K562 (cell line): ENCODE results near the gene COCH. TPM values are rescaled to one million over a fixed set of nuclear protein-coding genes. Genes with fewer than 3 reads are reported as not detected.

Source experiments
- ATAC-seq: fragments of 200-7000 bp; cut with Tn5 transposase; 3 replicates; pipeline ENCODE4 v1.9.1; 2020; ENCODE audit warnings: moderate library complexity
- BruUV-seq: library from RNA; stranded (reverse); fragments of 400-500 nt; replicated peaks from 2 replicates; lab custom pipeline; 2021; lab: Mats Ljungman, UMichigan
- CTCF ChIA-PET: fragments of 300-600 bp; formaldehyde crosslinking; extraction: SDS; loops from one replicate; lab custom pipeline; 2021; ENCODE audit warnings: low intra/inter-chr PET ratio; lab: Yijun Ruan, JAX
- POLR2A ChIA-PET: fragments of 300-600, 350-650 bp; sonication (Branson Sonifier 250); formaldehyde crosslinking; extraction: SDS; loops from one replicate; lab custom pipeline; 2021; ENCODE audit warnings: antibody characterized with exemption, inconsistent platforms; lab: Yijun Ruan, JAX
- DNase-seq, 4 experiments: peaks; one replicate each; pipeline versions ENCODE4 v3.0.0 to v3.0.0-alpha.2; 2011 to 2018; ENCODE audit warnings: low spot score in 3 of 4, mixed read lengths in 3 of 4; ENCODE audit errors: extremely low read depth in 1 of 4
- FAIRE-seq: peaks from 2 replicates; lab custom pipeline; 2011; peaks lifted over from hg19 to GRCh38; lab: Jason Lieb, UNC
- H2AFZ ChIP-seq: 2 replicates; pipeline ENCODE4 v1.6.0; 2011; ENCODE audit warnings: low read depth, low read length, control low read depth, inconsistent platforms
- H3K27ac ChIP-seq: fragments of 200-600 bp; 3 replicates; pipeline ENCODE4 v1.8.0; 2011; ENCODE audit warnings: low read depth, mild to moderate bottlenecking, control low read depth, inconsistent platforms, low read length, moderate library complexity, mixed read lengths; ENCODE audit errors: extremely low read depth
- H3K27me3 ChIP-seq, 2 experiments: fragments of 300-600 bp in 1 of 2; 2 replicates in 1 of 2; 3 replicates in 1 of 2; pipeline versions ENCODE4 v1.6.0 to v1.8.0; 2011; ENCODE audit warnings: inconsistent platforms in 2 of 2, low read length in 2 of 2, mild to moderate bottlenecking in 1 of 2, mixed read lengths in 1 of 2, moderate library complexity in 1 of 2; ENCODE audit not compliant: control insufficient read depth in 2 of 2, insufficient read depth in 2 of 2
- H3K36me3 ChIP-seq: fragments of 300-600 bp; 3 replicates; pipeline ENCODE4 v1.8.0; 2011; ENCODE audit warnings: mild to moderate bottlenecking, low read length, inconsistent platforms; ENCODE audit not compliant: control insufficient read depth, insufficient read depth
- H3K4me1 ChIP-seq, 2 experiments: fragments of 200-600 bp in 1 of 2; replicated peaks in 1 of 2; 2 replicates in 1 of 2; 3 replicates in 1 of 2; pipeline versions ENCODE4 v1.5.1 to v1.8.0; 2011; ENCODE audit warnings: inconsistent platforms in 2 of 2, low read length in 2 of 2, mild to moderate bottlenecking in 1 of 2, mixed read lengths in 1 of 2, moderate library complexity in 1 of 2; ENCODE audit not compliant: control insufficient read depth in 2 of 2, insufficient read depth in 2 of 2
- H3K4me2 ChIP-seq: 2 replicates; pipeline ENCODE4 v1.6.1; 2011; ENCODE audit warnings: low read length, control low read depth, inconsistent platforms, mixed read lengths; ENCODE audit not compliant: insufficient read depth
- H3K4me3 ChIP-seq: fragments of 200-600 bp; sonication (generic), shearing (Covaris generic); 2 replicates; pipeline ENCODE4 v1.5.1; 2016; ENCODE audit warnings: control low read depth, inconsistent platforms
- H3K79me2 ChIP-seq: fragments of 200-600 bp; 3 replicates; pipeline ENCODE4 v1.8.0; 2011; ENCODE audit warnings: low read length, inconsistent platforms; ENCODE audit not compliant: control insufficient read depth, insufficient read depth
- H3K9ac ChIP-seq, 2 experiments: 2 replicates each; pipeline versions ENCODE4 v1.6.0 to v1.6.1; 2011; ENCODE audit warnings: low read depth in 2 of 2, low read length in 2 of 2, control low read depth in 1 of 2, inconsistent platforms in 1 of 2, mild to moderate bottlenecking in 1 of 2, mixed read lengths in 1 of 2; ENCODE audit not compliant: insufficient read depth in 1 of 2
- H3K9me1 ChIP-seq: one replicate; pipeline ENCODE4 v1.6.0; 2011; ENCODE audit warnings: inconsistent platforms, mild to moderate bottlenecking, low read length, moderate library complexity; ENCODE audit not compliant: control insufficient read depth, insufficient read depth
- H3K9me3 ChIP-seq: replicated peaks from 2 replicates; pipeline ENCODE4 v1.5.1; 2011; ENCODE audit warnings: low read depth, low read length, inconsistent platforms; ENCODE audit not compliant: control insufficient read depth, insufficient read depth
- H4K20me1 ChIP-seq: replicated peaks from 2 replicates; pipeline ENCODE4 v1.6.1; 2011; ENCODE audit warnings: low read length, inconsistent platforms, mixed read lengths; ENCODE audit not compliant: control insufficient read depth, insufficient read depth
- DACH1 ChIP-seq: fragments of 450-650 bp; IDR thresholded peaks from 2 replicates; pipeline ENCODE4 v1.6.1; 2018; ENCODE audit not compliant: partially characterized antibody
- HOXB6 ChIP-seq: fragments of 250-450 bp; sonication (Bioruptor Pico); IDR thresholded peaks from 2 replicates; pipeline ENCODE4 v1.5.1; 2022; ENCODE audit warnings: mild to moderate bottlenecking, borderline replicate concordance
- MAFK ChIP-seq: IDR thresholded peaks from 2 replicates; pipeline ENCODE4 v1.6.1; 2011; ENCODE audit warnings: low read length, improper control_type of control experiment
- ZBTB17 ChIP-seq: fragments of 450-650 bp; formaldehyde crosslinking; IDR thresholded peaks from 2 replicates; pipeline ENCODE4 v1.4.0; 2020; ENCODE audit warnings: mild to moderate bottlenecking
- ZNF184 ChIP-seq: sonication (generic); formaldehyde crosslinking; IDR thresholded peaks from 2 replicates; pipeline ENCODE4 v1.5.0; 2020; ENCODE audit warnings: missing genetic modification reagents
- ZNF778 ChIP-seq: fragments of 450-650 bp; formaldehyde crosslinking; IDR thresholded peaks from 2 replicates; pipeline ENCODE4 v1.4.0; 2020; ENCODE audit warnings: mild to moderate bottlenecking, moderate library complexity
- WGBS: fragments of 100-300 bp; shearing (Covaris generic); methylation state at CpG from one replicate; pipeline ENCODE4 v1.1.6; 2016; ENCODE audit warnings: low coverage, mixed read lengths; ENCODE audit not compliant: insufficient coverage; ENCODE audit errors: missing lambda C conversion rate; 5-methylcytosine and 5-hydroxymethylcytosine counted together
- in situ Hi-C: fragments of 300-500 bp; cut with MboI; formaldehyde crosslinking; loops from 4 replicates; pipeline ENCODE4 v1.15.0; 2018; ENCODE audit warnings: inconsistent platforms, mixed read lengths
- intact Hi-C: fragments of 100-400 bp; cut with micrococcal nuclease; formaldehyde crosslinking; loops from 2 replicates; pipeline ENCODE4 v1.14.2; 2022
- polyA plus RNA-seq, 8 experiments: library from polyadenylated mRNA; depleted of rRNA in 4 of 8; stranded (reverse) in 5 of 8; unstranded in 3 of 8; fragments of >200 nt; fragmentation: Nextera tagmentation in 2 of 8; fragmentation: Illumina TruSeq in 1 of 8; extraction: Ambion mirVana in 2 of 8; extraction: Trizol in 1 of 8; gene quantifications; 2 replicates each; pipeline versions ENCODE4 v1.2.1 to v1.2.3, GENCODE V29; 2011 to 2014; ENCODE audit warnings: inconsistent platforms in 1 of 8, missing spikeins in 1 of 8
- total RNA-seq, 7 experiments: library from RNA; depleted of rRNA in 6 of 7; stranded (reverse); fragments of >200 nt in 6 of 7; fragmentation: Illumina TruSeq in 2 of 7; extraction: Trizol in 2 of 7; gene quantifications; 2 replicates each; pipeline versions ENCODE4 v1.2.1 to v1.2.3, GENCODE V29; 2011 to 2021; ENCODE audit warnings: low replicate concordance in 1 of 7
- TF ChIP-seq, protein P1 (sequence below): fragments of 250-450 bp; sonication (Bioruptor Pico); IDR thresholded peaks from 2 replicates; pipeline ENCODE4 v1.8.0; 2021; ENCODE audit warnings: borderline replicate concordance, mild to moderate bottlenecking, moderate library complexity; ENCODE audit not compliant: poor library complexity, severe bottlenecking
- TF ChIP-seq, protein P2 (sequence below): fragments of 450-650 bp; IDR thresholded peaks from 2 replicates; pipeline ENCODE4 v1.6.1; 2016; ENCODE audit warnings: antibody characterized with exemption
- TF ChIP-seq, protein P3 (sequence below): fragments of 450-650 bp; formaldehyde crosslinking; IDR thresholded peaks from 2 replicates; pipeline ENCODE4 v1.4.0; 2022; ENCODE audit warnings: missing genetic modification characterization
- TF ChIP-seq, protein P4 (sequence below): fragments of 450-650 bp; IDR thresholded peaks from 2 replicates; pipeline ENCODE4 v1.6.1; 2016; ENCODE audit warnings: low read depth

The COCH gene
- total and polyA plus RNA-seq, 9 of the 15 experiments (the other 6 are each of a cell fraction or from before 2014, with no cell fraction given): 27.0 to 141 (median 69.3) TPM

DNA sequence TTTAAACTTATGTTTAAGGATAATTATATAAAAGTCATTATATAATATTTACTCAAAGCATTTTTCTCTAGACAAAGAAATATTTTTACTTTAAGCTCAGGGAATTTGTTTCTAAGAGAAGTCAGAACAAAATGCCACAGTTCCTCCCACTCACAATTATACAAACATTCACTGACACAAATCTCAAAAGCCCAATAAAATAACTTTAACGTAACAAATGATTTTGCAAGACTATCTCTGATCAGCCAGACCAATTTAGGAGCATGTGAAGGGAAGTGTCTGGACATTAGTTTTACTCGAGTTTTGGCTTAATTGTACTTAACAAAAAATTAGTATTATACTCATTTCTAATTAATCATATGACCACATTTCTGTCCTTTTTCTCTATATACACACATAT, 41.2 kb downstream of the COCH start:
- Histone ChIP-seq H3K9me1 (no peaks in the 10 kb centered on the region), H3K9ac (no peak overlapping the region), H3K4me3 (no peak overlapping the region), H3K4me1 (no peaks in the 10 kb centered on the region), H3K36me3 (peaks cover 31% of the 10 kb centered on the region), H3K27me3 (no peaks in the 10 kb centered on the region), H3K9me3 (no peaks in the 10 kb centered on the region), H2AFZ (no peak overlapping the region), H4K20me1 (no peaks in the 10 kb centered on the region), H3K27ac (no peak overlapping the region), H3K4me2 (no peak overlapping the region), H3K79me2 (peaks cover 11% of the 10 kb centered on the region)
- intact Hi-C loops (no loop called here), in situ Hi-C loops (no loop called here)
- BruUV-seq: no TSS peak
- ChIA-PET POLR2A (interaction anchor here (0.5 kb wide), 1 partner anchor 371 kb away, joined by 3 read pairs; no protein-coding TSS in a partner anchor), CTCF (no interaction called here)
- FAIRE-seq (no peak), ATAC-seq (no peak), DNase-seq (no peak)
- WGBS: 63% methylated on average over 2 of the region's 2 CpGs
- TF ChIP-seq, protein P1, sequence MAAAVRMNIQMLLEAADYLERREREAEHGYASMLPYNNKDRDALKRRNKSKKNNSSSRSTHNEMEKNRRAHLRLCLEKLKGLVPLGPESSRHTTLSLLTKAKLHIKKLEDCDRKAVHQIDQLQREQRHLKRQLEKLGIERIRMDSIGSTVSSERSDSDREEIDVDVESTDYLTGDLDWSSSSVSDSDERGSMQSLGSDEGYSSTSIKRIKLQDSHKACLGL (CRISPR knock-in tag): no peak
- no peak for TF ChIP-seq ZNF184
- TF ChIP-seq MAFK: no peak
- TF ChIP-seq HOXB6 (CRISPR knock-in tag): no peak
- TF ChIP-seq, protein P2, sequence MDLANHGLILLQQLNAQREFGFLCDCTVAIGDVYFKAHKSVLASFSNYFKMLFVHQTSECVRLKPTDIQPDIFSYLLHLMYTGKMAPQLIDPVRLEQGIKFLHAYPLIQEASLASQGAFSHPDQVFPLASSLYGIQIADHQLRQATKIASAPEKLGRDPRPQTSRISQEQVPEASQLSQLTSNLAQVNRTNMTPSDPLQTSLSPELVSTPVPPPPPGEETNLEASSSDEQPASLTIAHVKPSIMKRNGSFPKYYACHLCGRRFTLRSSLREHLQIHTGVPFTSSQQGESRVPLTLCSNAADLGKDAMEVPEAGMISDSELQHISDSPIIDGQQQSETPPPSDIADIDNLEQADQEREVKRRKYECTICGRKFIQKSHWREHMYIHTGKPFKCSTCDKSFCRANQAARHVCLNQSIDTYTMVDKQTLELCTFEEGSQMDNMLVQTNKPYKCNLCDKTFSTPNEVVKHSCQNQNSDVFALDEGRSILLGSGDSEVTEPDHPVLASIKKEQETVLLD: no peak
- TF ChIP-seq, protein P3, sequence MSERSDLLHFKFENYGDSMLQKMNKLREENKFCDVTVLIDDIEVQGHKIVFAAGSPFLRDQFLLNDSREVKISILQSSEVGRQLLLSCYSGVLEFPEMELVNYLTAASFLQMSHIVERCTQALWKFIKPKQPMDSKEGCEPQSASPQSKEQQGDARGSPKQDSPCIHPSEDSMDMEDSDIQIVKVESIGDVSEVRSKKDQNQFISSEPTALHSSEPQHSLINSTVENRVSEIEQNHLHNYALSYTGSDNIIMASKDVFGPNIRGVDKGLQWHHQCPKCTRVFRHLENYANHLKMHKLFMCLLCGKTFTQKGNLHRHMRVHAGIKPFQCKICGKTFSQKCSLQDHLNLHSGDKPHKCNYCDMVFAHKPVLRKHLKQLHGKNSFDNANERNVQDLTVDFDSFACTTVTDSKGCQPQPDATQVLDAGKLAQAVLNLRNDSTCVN (CRISPR knock-in tag): no peak
- TF ChIP-seq, protein P4, sequence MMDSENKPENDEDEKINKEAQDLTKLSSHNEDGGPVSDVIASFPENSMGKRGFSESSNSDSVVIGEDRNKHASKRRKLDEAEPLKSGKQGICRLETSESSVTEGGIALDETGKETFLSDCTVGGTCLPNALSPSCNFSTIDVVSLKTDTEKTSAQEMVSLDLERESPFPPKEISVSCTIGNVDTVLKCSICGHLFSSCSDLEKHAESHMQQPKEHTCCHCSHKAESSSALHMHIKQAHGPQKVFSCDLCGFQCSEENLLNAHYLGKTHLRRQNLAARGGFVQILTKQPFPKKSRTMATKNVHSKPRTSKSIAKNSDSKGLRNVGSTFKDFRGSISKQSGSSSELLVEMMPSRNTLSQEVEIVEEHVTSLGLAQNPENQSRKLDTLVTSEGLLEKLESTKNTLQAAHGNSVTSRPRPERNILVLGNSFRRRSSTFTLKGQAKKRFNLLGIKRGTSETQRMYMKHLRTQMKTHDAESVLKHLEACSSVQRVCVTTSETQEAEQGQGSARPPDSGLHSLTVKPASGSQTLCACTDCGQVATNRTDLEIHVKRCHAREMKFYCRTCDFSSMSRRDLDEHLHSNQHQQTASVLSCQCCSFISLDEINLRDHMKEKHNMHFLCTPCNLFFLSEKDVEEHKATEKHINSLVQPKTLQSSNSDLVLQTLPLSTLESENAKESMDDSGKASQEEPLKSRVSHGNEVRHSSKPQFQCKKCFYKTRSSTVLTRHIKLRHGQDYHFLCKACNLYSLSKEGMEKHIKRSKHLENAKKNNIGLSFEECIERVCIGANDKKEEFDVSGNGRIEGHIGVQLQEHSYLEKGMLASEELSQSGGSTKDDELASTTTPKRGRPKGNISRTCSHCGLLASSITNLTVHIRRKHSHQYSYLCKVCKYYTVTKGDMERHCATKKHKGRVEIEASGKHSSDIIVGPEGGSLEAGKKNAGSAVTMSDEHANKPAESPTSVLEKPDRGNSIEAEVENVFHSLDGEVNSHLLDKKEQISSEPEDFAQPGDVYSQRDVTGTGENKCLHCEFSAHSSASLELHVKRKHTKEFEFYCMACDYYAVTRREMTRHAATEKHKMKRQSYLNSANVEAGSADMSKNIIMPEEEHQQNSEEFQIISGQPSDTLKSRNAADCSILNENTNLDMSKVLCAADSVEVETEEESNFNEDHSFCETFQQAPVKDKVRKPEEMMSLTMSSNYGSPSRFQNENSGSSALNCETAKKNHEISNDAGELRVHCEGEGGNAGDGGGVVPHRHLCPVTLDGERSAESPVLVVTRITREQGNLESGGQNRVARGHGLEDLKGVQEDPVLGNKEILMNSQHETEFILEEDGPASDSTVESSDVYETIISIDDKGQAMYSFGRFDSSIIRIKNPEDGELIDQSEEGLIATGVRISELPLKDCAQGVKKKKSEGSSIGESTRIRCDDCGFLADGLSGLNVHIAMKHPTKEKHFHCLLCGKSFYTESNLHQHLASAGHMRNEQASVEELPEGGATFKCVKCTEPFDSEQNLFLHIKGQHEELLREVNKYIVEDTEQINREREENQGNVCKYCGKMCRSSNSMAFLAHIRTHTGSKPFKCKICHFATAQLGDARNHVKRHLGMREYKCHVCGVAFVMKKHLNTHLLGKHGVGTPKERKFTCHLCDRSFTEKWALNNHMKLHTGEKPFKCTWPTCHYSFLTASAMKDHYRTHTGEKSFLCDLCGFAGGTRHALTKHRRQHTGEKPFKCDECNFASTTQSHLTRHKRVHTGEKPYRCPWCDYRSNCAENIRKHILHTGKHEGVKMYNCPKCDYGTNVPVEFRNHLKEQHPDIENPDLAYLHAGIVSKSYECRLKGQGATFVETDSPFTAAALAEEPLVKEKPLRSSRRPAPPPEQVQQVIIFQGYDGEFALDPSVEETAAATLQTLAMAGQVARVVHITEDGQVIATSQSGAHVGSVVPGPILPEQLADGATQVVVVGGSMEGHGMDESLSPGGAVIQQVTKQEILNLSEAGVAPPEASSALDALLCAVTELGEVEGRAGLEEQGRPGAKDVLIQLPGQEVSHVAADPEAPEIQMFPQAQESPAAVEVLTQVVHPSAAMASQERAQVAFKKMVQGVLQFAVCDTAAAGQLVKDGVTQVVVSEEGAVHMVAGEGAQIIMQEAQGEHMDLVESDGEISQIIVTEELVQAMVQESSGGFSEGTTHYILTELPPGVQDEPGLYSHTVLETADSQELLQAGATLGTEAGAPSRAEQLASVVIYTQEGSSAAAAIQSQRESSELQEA: no peak
- no peak for TF ChIP-seq ZBTB17 (CRISPR knock-in tag)
- no peak for TF ChIP-seq ZNF778
- no peak for TF ChIP-seq DACH1
